B cell (primary cell): ENCODE results near the gene DEDD2. TPM values are rescaled to one million over a fixed set of nuclear protein-coding genes. Genes with fewer than 3 reads are reported as not detected.
A peak's percentile ranks its signal among the peaks of the same experiment; 100 is the strongest.

Source experiments
- ATAC-seq: fragments of 200-7000 bp; cut with Tn5 transposase; one replicate; pipeline ENCODE4 v1.10.0; 2021; ENCODE audit warnings: low read depth, mild to moderate bottlenecking, moderate number of reproducible peaks, moderate library complexity
- CTCF ChIA-PET: fragments of 350-600 bp; sonication (Branson Sonifier 250); formaldehyde crosslinking; loops from one replicate; lab custom pipeline; 2021; ENCODE audit warnings: antibody characterized with exemption, inconsistent platforms; lab: Charles Lee
- POLR2A ChIA-PET: fragments of 350-600 bp; sonication (Branson Sonifier 250); formaldehyde crosslinking; loops from one replicate; lab custom pipeline; 2021; ENCODE audit warnings: antibody characterized with exemption; lab: Charles Lee
- DNase-seq: peaks from one replicate; pipeline ENCODE4 v3.0.0; 2013
- H2AFZ ChIP-seq: 2 replicates; pipeline ENCODE4 v1.6.1; 2012; ENCODE audit warnings: mild to moderate bottlenecking, low read depth, low read length; ENCODE audit not compliant: insufficient read depth, poor library complexity, severe bottlenecking
- H3K27ac ChIP-seq, 2 donors: 1 replicate in 1 of 2; 2 replicates in 1 of 2; pipeline ENCODE4 v1.5.1; 2012 to 2013; ENCODE audit warnings: low read length in 2 of 2, mild to moderate bottlenecking in 2 of 2, moderate library complexity in 1 of 2
- H3K27me3 ChIP-seq, 4 experiments: fragments of 200-600 bp in 1 of 4; sonication (generic) in 1 of 4; replicated peaks in 1 of 4; 1 replicate in 2 of 4; 2 replicates in 2 of 4; pipeline versions ENCODE4 v1.6.1 to v1.7.0; 2013 to 2016; ENCODE audit warnings: low read length in 3 of 4, mild to moderate bottlenecking in 2 of 4, mixed read lengths in 1 of 4, moderate library complexity in 1 of 4; ENCODE audit not compliant: insufficient read depth in 4 of 4, control insufficient read depth in 3 of 4; ENCODE audit errors: control extremely low read depth in 1 of 4
- H3K36me3 ChIP-seq, 2 experiments: replicated peaks in 1 of 2; 1 replicate in 1 of 2; 2 replicates in 1 of 2; pipeline versions ENCODE4 v1.6.1 to v1.7.1; 2013; ENCODE audit warnings: low read length in 1 of 2; ENCODE audit not compliant: insufficient read depth in 2 of 2, control insufficient read depth in 1 of 2; ENCODE audit errors: control extremely low read depth in 1 of 2, extremely low read depth in 1 of 2
- H3K4me1 ChIP-seq, 2 donors: fragments of 200-600 bp in 1 of 2; sonication (generic) in 1 of 2; 1 replicate in 1 of 2; 2 replicates in 1 of 2; pipeline versions ENCODE4 v1.5.1 to v1.6.1; 2013 to 2017; ENCODE audit warnings: low read length in 2 of 2; ENCODE audit not compliant: control insufficient read depth in 2 of 2, insufficient read depth in 2 of 2
- H3K4me2 ChIP-seq: replicated peaks from 2 replicates; pipeline ENCODE3; 2012; ENCODE audit warnings: mild to moderate bottlenecking, low read depth, low read length; ENCODE audit not compliant: poor library complexity, severe bottlenecking
- H3K4me3 ChIP-seq, 5 experiments: fragments of 200-600 bp in 1 of 5; sonication (generic) in 1 of 5; 1 replicate in 3 of 5; 2 replicates in 2 of 5; pipeline versions ENCODE4 v1.5.1 to v1.7.0; 2011 to 2016; ENCODE audit warnings: low read length in 4 of 5, mild to moderate bottlenecking in 4 of 5, low read depth in 2 of 5, control low read depth in 1 of 5, moderate library complexity in 1 of 5; ENCODE audit not compliant: insufficient read depth in 1 of 5; ENCODE audit errors: control extremely low read depth in 1 of 5, extremely low read depth in 1 of 5
- H3K79me2 ChIP-seq: fragments of 200-600 bp; sonication (generic); one replicate; pipeline ENCODE4 v1.6.0; 2016; ENCODE audit warnings: low read length; ENCODE audit not compliant: control insufficient read depth, insufficient read depth
- H3K9ac ChIP-seq: fragments of 200-600 bp; sonication (generic); 2 replicates; pipeline ENCODE4 v1.6.1; 2017; ENCODE audit warnings: mild to moderate bottlenecking, low read length, moderate library complexity
- H3K9me3 ChIP-seq, 3 donors: one replicate each; pipeline versions ENCODE4 v1.6.1 to v1.7.1; 2013; ENCODE audit warnings: low read length in 2 of 3; ENCODE audit not compliant: control insufficient read depth in 2 of 3, insufficient read depth in 1 of 3; ENCODE audit errors: control extremely low read depth in 1 of 3
- H4K20me1 ChIP-seq: 2 replicates; pipeline ENCODE4 v1.6.0; 2012; ENCODE audit warnings: mild to moderate bottlenecking, low read length; ENCODE audit not compliant: insufficient read depth, control insufficient read depth, poor library complexity, severe bottlenecking
- H3K27ac Mint-ChIP-seq: one replicate; pipeline ENCODE4 v1.8.0; 2021; ENCODE audit warnings: mixed read lengths
- H3K27me3 Mint-ChIP-seq: one replicate; pipeline ENCODE4 v1.8.0; 2021; ENCODE audit warnings: mixed read lengths
- H3K4me1 Mint-ChIP-seq: one replicate; pipeline ENCODE4 v1.8.0; 2021; ENCODE audit warnings: mixed read lengths
- H3K4me3 Mint-ChIP-seq: one replicate; pipeline ENCODE4 v1.8.0; 2021; ENCODE audit warnings: mixed read lengths
- H3K9me3 Mint-ChIP-seq: one replicate; pipeline ENCODE4 v1.8.0; 2022; ENCODE audit warnings: mixed read lengths; ENCODE audit not compliant: insufficient read depth
- CTCF ChIP-seq: fragments of 200-600 bp; IDR thresholded peaks from one replicate; pipeline ENCODE4 v1.8.0; 2022; ENCODE audit warnings: antibody characterized with exemption, mild to moderate bottlenecking
- EZH2 ChIP-seq: IDR thresholded peaks from 2 replicates; pipeline ENCODE4 v1.6.1; 2012; ENCODE audit warnings: borderline replicate concordance, low read depth, mild to moderate bottlenecking, moderate library complexity, low read length; ENCODE audit not compliant: insufficient read depth, poor library complexity, severe bottlenecking
- WGBS: methylation state at CpG from one replicate; pipeline ENCODE4 v1.1.5; 2013; ENCODE audit warnings: missing lambda C conversion rate; ENCODE audit not compliant: insufficient coverage; 5-methylcytosine and 5-hydroxymethylcytosine counted together
- intact Hi-C: fragments of 100-400 bp; cut with micrococcal nuclease; formaldehyde crosslinking; loops from one replicate; pipeline ENCODE4 v1.10.0; 2022
- polyA plus RNA-seq: library from polyadenylated mRNA; depleted of rRNA; stranded (reverse); fragments of >200 nt; gene quantifications from 2 replicates; pipeline ENCODE4 v1.2.3, GENCODE V29; 2012
- total RNA-seq, 2 donors: library from RNA; stranded (reverse); fragments of 120-200 nt in 1 of 2; gene quantifications; 1 replicate in 1 of 2; 2 replicates in 1 of 2; pipeline versions ENCODE4 v1.2.3 to v1.2.4, GENCODE V29; 2013 to 2022

Gene DEDD2
- total and polyA plus RNA-seq, 2 donors (not counting 1 experiment from before 2014, with no cell fraction given), result 52.8 to 90.6 TPM

- Histone ChIP-seq H2AFZ (no peak overlapping the region), H3K4me3 (no peak overlapping the region), H4K20me1 (peaks cover 9% of the 10 kb centered on the region), H3K27me3 (peaks cover 0 to 3% (median 0%) of the 10 kb centered on the region in 4 experiments), H3K9me3 (no peaks in the 10 kb centered on the region), H3K36me3 (peaks cover 0 to 9% of the 10 kb centered on the region in 2 experiments), H3K4me2 (no peak overlapping the region), H3K27ac (no peak overlapping the region), H3K9ac (no peak overlapping the region), H3K79me2 (peaks cover 3% of the 10 kb centered on the region), H3K4me1 (peaks cover 19 to 23% of the 10 kb centered on the region in 2 donors)
- Mint-ChIP-seq H3K4me1 (peaks cover 25% of the 10 kb centered on the region), H3K27me3 (peaks cover 10% of the 10 kb centered on the region), H3K9me3 (no peaks in the 10 kb centered on the region), H3K4me3 (no peak overlapping the region), H3K27ac (no peak overlapping the region)
- intact Hi-C loops, result no loop called here
- ATAC-seq (no peak), DNase-seq (no peak)
- WGBS, result 99% methylated on average over 8 of the region's 8 CpGs
- ChIA-PET POLR2A (no interaction called here), CTCF (no interaction called here)
- TF ChIP-seq EZH2, result no peak
- TF ChIP-seq CTCF, result no peak
These were observed 60.9 kb downstream of the DEDD2 start for GRCh38 chr19:42156571-42156970.

- Histone ChIP-seq H3K27me3 (no peaks in the 10 kb centered on the region), H3K9ac (no peak overlapping the region), H3K4me3 (no peak overlapping the region), H3K4me2 (peak overlapping the region; percentile 74), H3K4me1 (peaks cover 19 to 23% of the 10 kb centered on the region in 2 donors), H3K9me3 (no peaks in the 10 kb centered on the region), H3K27ac (peak overlapping the region in 1 of 2 donors; percentile 68), H2AFZ (no peak overlapping the region), H4K20me1 (peaks cover 16% of the 10 kb centered on the region), H3K79me2 (peaks cover 11% of the 10 kb centered on the region), H3K36me3 (peaks cover 0 to 9% of the 10 kb centered on the region in 2 experiments)
- intact Hi-C loops, result no loop called here
- TF ChIP-seq CTCF, result no peak
- TF ChIP-seq EZH2, result no peak
- ATAC-seq (no peak), DNase-seq (no peak)
- Mint-ChIP-seq H3K27ac (peak overlapping the region; percentile 83), H3K9me3 (no peaks in the 10 kb centered on the region), H3K27me3 (peaks cover 4% of the 10 kb centered on the region), H3K4me1 (peaks cover 25% of the 10 kb centered on the region), H3K4me3 (no peak overlapping the region)
- ChIA-PET POLR2A (no interaction called here), CTCF (interaction anchor here (0.7 to 1.3 kb wide), 2 partner anchors 47 to 121 kb away, joined by 4 to 5 read pairs; no protein-coding TSS in a partner anchor)
- WGBS, result 88% methylated on average over 10 of the region's 10 CpGs
These were observed 61.7 kb downstream of the DEDD2 start for GRCh38 chr19:42155796-42156195.
